Medulla oblongata (tissue), 1 donor: ENCODE measurements around the gene BZW1.
A peak's percentile ranks its signal among the peaks of the same experiment; 100 is the strongest.

Experiments used
- DNase-seq: peaks from one replicate; pipeline ENCODE4 v3.0.0-alpha.2; 2015; ENCODE audit errors: extremely low spot score

BZW1 gene

GRCh38 chr2:200834701-200835100, 23.0 kb downstream of the BZW1 start:
- no peak for DNase-seq

- no peak for DNase-seq
Measured at GRCh38 chr2:200839513-200839912, 27.8 kb downstream of the BZW1 start.

GRCh38 chr2:200843993-200844948, 32.6 kb downstream of the BZW1 start:
- DNase-seq = no peak

GRCh38 chr2:200845194-200845593, 33.5 kb downstream of the BZW1 start:
- no peak for DNase-seq

GRCh38 chr2:200845669-200846325, 34.1 kb downstream of the BZW1 start:
- no peak for DNase-seq

GRCh38 chr2:200847269-200847668, 35.6 kb downstream of the BZW1 start:
- no peak for DNase-seq

- no peak for DNase-seq
Measured at GRCh38 chr2:200847939-200848338, 36.2 kb downstream of the BZW1 start.

GRCh38 chr2:200850512-200851256, 39.0 kb downstream of the BZW1 start:
- no peak for DNase-seq

GRCh38 chr2:200851398-200852248, 39.9 kb downstream of the BZW1 start:
- no peak for DNase-seq

- DNase-seq = no peak
Measured at GRCh38 chr2:200852605-200853004, 40.9 kb downstream of the BZW1 start.

- DNase-seq = no peak
Measured at GRCh38 chr2:200856806-200857205, 45.1 kb downstream of the BZW1 start.

- DNase-seq = peak; percentile 76
Measured at GRCh38 chr2:200860092-200860795, 48.5 kb downstream of the BZW1 start.

- DNase-seq = peak; percentile 55
Measured at GRCh38 chr2:200861617-200862155, 50.0 kb downstream of the BZW1 start.

GRCh38 chr2:200862532-200863000, 50.9 kb downstream of the BZW1 start:
- DNase-seq = peak; percentile 86

GRCh38 chr2:200863782-200864175, 52.1 kb downstream of the BZW1 start:
- DNase-seq = peak; percentile 69

- peak; percentile 98 for DNase-seq
Measured at GRCh38 chr2:200864176-200865034, 52.7 kb downstream of the BZW1 start, which contains the start of gene CLK1. CLK1 (minus strand) TSS chr2:200864658; CDS start chr2:200861862, 2,796 bp downstream.

GRCh38 chr2:200869014-200869413, 57.3 kb downstream of the BZW1 start:
- no peak for DNase-seq

- DNase-seq = no peak
Measured at GRCh38 chr2:200871151-200871550, 59.4 kb downstream of the BZW1 start.

- no peak for DNase-seq
Measured at GRCh38 chr2:200873560-200873959, 61.9 kb downstream of the BZW1 start.
